ENCODE data around the gene PPM1A. TPM values are rescaled to one million over a fixed set of nuclear protein-coding genes. Genes with fewer than 3 reads are reported as not detected.

PPM1A gene
- total RNA-seq, 3 donors from 2014 or later (not counting 1 experiment from before 2014, with no cell fraction given), result 118 to 126 (median 119) TPM

- Mint-ChIP-seq H3K4me3 (peak overlapping the region; percentile 95), H3K27me3 (ENCODE audit: low read depth in 2 of 2) (peaks cover 37 to 43% of the 10 kb centered on the region in 2 donors), H3K9me3 (no peaks in the 10 kb centered on the region), H3K4me1 (peaks cover 17 to 22% of the 10 kb centered on the region in 2 donors), H3K36me3 (no peaks in the 10 kb centered on the region), H3K27ac (peak overlapping the region; percentile 75 to 88)
- no peaks in the 10 kb centered on the region for H3K36me3 ChIP-seq (ENCODE audit: control insufficient read depth, insufficient read depth, low read length)
- 60% methylated on average over 1 of the region's 2 CpGs for WGBS (ENCODE audit: insufficient coverage)
- peak; percentile 59 for TF ChIP-seq CTCF (IDR thresholded peaks at IDR 0.05)
- peaks cover 17% of the 10 kb centered on the region for H3K4me1 ChIP-seq (ENCODE audit: control insufficient read depth, insufficient read depth, low read length)
- H3K9me3 ChIP-seq (ENCODE audit: control insufficient read depth, insufficient read depth, low read length), result no peaks in the 10 kb centered on the region
- ATAC-seq (no peak), DNase-seq (no peak)
- intact Hi-C loops (cut with micrococcal nuclease), result loop anchor here (5.0 kb wide), 1 partner anchor 80 kb away; no protein-coding TSS in a partner anchor
- peak overlapping the region; percentile 53 for H3K4me3 ChIP-seq (ENCODE audit: low read length)
- peaks cover 6% of the 10 kb centered on the region for H3K27me3 ChIP-seq (ENCODE audit: control insufficient read depth, insufficient read depth, low read length)
- H3K27ac ChIP-seq (ENCODE audit: low read length), result no peak overlapping the region
Measured at GRCh38 chr14:60332046-60332399, 83.0 kb downstream of the PPM1A start.

GRCh38 chr14:60332869-60333268 is 83.8 kb downstream of the PPM1A start:
- H3K27ac ChIP-seq (ENCODE audit: low read length), result no peak overlapping the region
- 29% methylated on average over 5 of the region's 5 CpGs for WGBS (ENCODE audit: insufficient coverage)
- Mint-ChIP-seq H3K27me3 (ENCODE audit: low read depth in 2 of 2) (peaks cover 40 to 46% of the 10 kb centered on the region in 2 donors), H3K27ac (no peak overlapping the region), H3K4me1 (peaks cover 12 to 22% of the 10 kb centered on the region in 2 donors), H3K9me3 (no peaks in the 10 kb centered on the region), H3K36me3 (no peaks in the 10 kb centered on the region), H3K4me3 (no peak overlapping the region)
- TF ChIP-seq CTCF (IDR thresholded peaks at IDR 0.05), result no peak
- DNase-seq (peak in 1 of 2 donors; percentile 9), ATAC-seq (no peak)
- no peaks in the 10 kb centered on the region for H3K36me3 ChIP-seq (ENCODE audit: control insufficient read depth, insufficient read depth, low read length)
- peaks cover 12% of the 10 kb centered on the region for H3K4me1 ChIP-seq (ENCODE audit: control insufficient read depth, insufficient read depth, low read length)
- H3K27me3 ChIP-seq (ENCODE audit: control insufficient read depth, insufficient read depth, low read length), result peaks cover 4% of the 10 kb centered on the region
- no peaks in the 10 kb centered on the region for H3K9me3 ChIP-seq (ENCODE audit: control insufficient read depth, insufficient read depth, low read length)
- intact Hi-C loops (cut with micrococcal nuclease), result loop anchor here (5.0 kb wide), 1 partner anchor 81 kb away; no protein-coding TSS in a partner anchor
- H3K4me3 ChIP-seq (ENCODE audit: low read length), result no peak overlapping the region

GRCh38 chr14:60339571-60339970 is 90.5 kb downstream of the PPM1A start:
- no peaks in the 10 kb centered on the region for H3K36me3 ChIP-seq (ENCODE audit: control insufficient read depth, insufficient read depth, low read length)
- no peak overlapping the region for H3K27ac ChIP-seq (ENCODE audit: low read length)
- no peaks in the 10 kb centered on the region for H3K4me1 ChIP-seq (ENCODE audit: control insufficient read depth, insufficient read depth, low read length)
- no peaks in the 10 kb centered on the region for H3K36me3 Mint-ChIP-seq
- ATAC-seq (no peak), DNase-seq (no peak)
- peaks cover 12% of the 10 kb centered on the region for H3K27me3 ChIP-seq (ENCODE audit: control insufficient read depth, insufficient read depth, low read length)
- no peak overlapping the region for H3K4me3 ChIP-seq (ENCODE audit: low read length)
- H3K4me1 Mint-ChIP-seq, result no peaks in the 10 kb centered on the region
- H3K9me3 Mint-ChIP-seq, result no peaks in the 10 kb centered on the region
- no peak overlapping the region for H3K27ac Mint-ChIP-seq
- intact Hi-C loops (cut with micrococcal nuclease), result no loop called here
- peaks cover 34 to 53% of the 10 kb centered on the region in 2 donors for H3K27me3 Mint-ChIP-seq (ENCODE audit: low read depth in 2 of 2)
- H3K9me3 ChIP-seq (ENCODE audit: control insufficient read depth, insufficient read depth, low read length), result no peaks in the 10 kb centered on the region
- 94% methylated on average over 2 of the region's 2 CpGs for WGBS (ENCODE audit: insufficient coverage)
- no peak overlapping the region for H3K4me3 Mint-ChIP-seq
- no peak for TF ChIP-seq CTCF (IDR thresholded peaks at IDR 0.05)

- intact Hi-C loops (cut with micrococcal nuclease), result no loop called here
- Mint-ChIP-seq H3K27ac (no peak overlapping the region), H3K27me3 (ENCODE audit: low read depth in 2 of 2) (peaks cover 22 to 33% of the 10 kb centered on the region in 2 donors), H3K4me3 (no peak overlapping the region), H3K4me1 (peaks cover 0 to 5% of the 10 kb centered on the region in 2 donors), H3K9me3 (no peaks in the 10 kb centered on the region), H3K36me3 (no peaks in the 10 kb centered on the region)
- Histone ChIP-seq H3K4me1 (ENCODE audit: control insufficient read depth, insufficient read depth, low read length) (no peaks in the 10 kb centered on the region), H3K9me3 (ENCODE audit: control insufficient read depth, insufficient read depth, low read length) (no peaks in the 10 kb centered on the region), H3K27me3 (ENCODE audit: control insufficient read depth, insufficient read depth, low read length) (peaks cover 5% of the 10 kb centered on the region), H3K36me3 (ENCODE audit: control insufficient read depth, insufficient read depth, low read length) (no peaks in the 10 kb centered on the region), H3K4me3 (ENCODE audit: low read length) (no peak overlapping the region), H3K27ac (ENCODE audit: low read length) (no peak overlapping the region)
- DNase-seq (no peak), ATAC-seq (peak in 1 of 3 donors; percentile 30)
- TF ChIP-seq CTCF (IDR thresholded peaks at IDR 0.05), result no peak
- WGBS (ENCODE audit: insufficient coverage), result 62% methylated on average over 5 of the region's 6 CpGs
Measured at GRCh38 chr14:60343571-60344071, 94.6 kb downstream of the PPM1A start.

Data from natural killer cell (primary cell).